Activated T-cell treated with anti-CD3 and anti-CD28 coated beads, Interleukin-2, amount 50 U/mL, for 4 hours (primary cell): Measurements from ENCODE around the gene PCDHGB4. TPM values are rescaled to one million over a fixed set of nuclear protein-coding genes. Genes with fewer than 3 reads are reported as not detected.
A peak's percentile ranks its signal among the peaks of the same experiment; 100 is the strongest.
"Not testable (repeated sequence)": the region's sequence is repeated elsewhere in the genome, so short reads cannot be mapped to it uniquely, and the experiment has no call there.

Experiments
- ATAC-seq, 2 donors: fragments of 200-7000 bp; cut with Tn5 transposase; one replicate each; pipeline ENCODE4 v1.10.0; 2021
- DNase-seq: peaks from one replicate; pipeline ENCODE4 v3.0.0-alpha.2; 2020
- H3K27me3 Mint-ChIP-seq: one replicate; pipeline ENCODE4 v1.8.0; 2021; ENCODE audit warnings: low read depth, mixed read lengths
- H3K36me3 Mint-ChIP-seq: one replicate; pipeline ENCODE4 v1.8.0; 2022; ENCODE audit warnings: mixed read lengths; ENCODE audit not compliant: insufficient read depth
- H3K4me1 Mint-ChIP-seq: one replicate; pipeline ENCODE4 v1.8.0; 2021; ENCODE audit warnings: low read depth, mixed read lengths
- H3K4me3 Mint-ChIP-seq: one replicate; pipeline ENCODE4 v1.8.0; 2021; ENCODE audit warnings: mild to moderate bottlenecking, moderate library complexity, mixed read lengths
- H3K9me3 Mint-ChIP-seq: one replicate; pipeline ENCODE4 v1.8.0; 2021; ENCODE audit warnings: mixed read lengths
- total RNA-seq, 3 donors: library from RNA; stranded (reverse); gene quantifications; one replicate each; pipeline ENCODE4 v1.2.1, GENCODE V29; 2021

Gene PCDHGB4
- total RNA-seq, 3 donors from 2014 or later = 0.08 to 0.22 (median 0.20) TPM

- Mint-ChIP-seq H3K4me1 (peaks cover 4% of the 10 kb centered on the region), H3K36me3 (peaks cover 14% of the 10 kb centered on the region), H3K27me3 (peaks cover 77% of the 10 kb centered on the region), H3K9me3 (peaks cover 31% of the 10 kb centered on the region), H3K4me3 (peak within 1 kb of the TSS; percentile 71)
- peak; percentile 50 to 54 for ATAC-seq
- DNase-seq = no peak
Observed at GRCh38 chr5:141420855-141421488, 33.5 kb downstream of the PCDHGB4 start, which contains the start of gene PCDHGA11. TSS of gene PCDHGA11 (plus strand) at chr5:141421051. CDS start at chr5:141421228, 177 bp downstream.

- peaks cover 31% of the 10 kb centered on the region for H3K9me3 Mint-ChIP-seq
- DNase-seq (no peak), ATAC-seq (no peak)
- H3K4me1 Mint-ChIP-seq = peaks cover 4% of the 10 kb centered on the region
- peaks cover 14% of the 10 kb centered on the region for H3K36me3 Mint-ChIP-seq
- peaks cover 78% of the 10 kb centered on the region for H3K27me3 Mint-ChIP-seq
- peak overlapping the region; percentile 71 for H3K4me3 Mint-ChIP-seq
Observed at GRCh38 chr5:141421489-141421855, 34.0 kb downstream of the PCDHGB4 start.

- H3K36me3 Mint-ChIP-seq = peaks cover 13% of the 10 kb centered on the region
- H3K27me3 Mint-ChIP-seq = peaks cover 79% of the 10 kb centered on the region
- H3K4me1 Mint-ChIP-seq = peaks cover 3% of the 10 kb centered on the region
- no peak for ATAC-seq
- no peak for DNase-seq
- H3K4me3 Mint-ChIP-seq = no peak overlapping the region
- H3K9me3 Mint-ChIP-seq = peaks cover 33% of the 10 kb centered on the region
Observed at GRCh38 chr5:141422742-141423291, 35.3 kb downstream of the PCDHGB4 start.

- peaks cover 74% of the 10 kb centered on the region for H3K27me3 Mint-ChIP-seq
- H3K4me3 Mint-ChIP-seq = no peak overlapping the region
- peaks cover 2% of the 10 kb centered on the region for H3K36me3 Mint-ChIP-seq
- peaks cover 7% of the 10 kb centered on the region for H3K4me1 Mint-ChIP-seq
- DNase-seq (no peak), ATAC-seq (no peak)
- peaks cover 32% of the 10 kb centered on the region for H3K9me3 Mint-ChIP-seq
Observed at GRCh38 chr5:141427783-141428426, 40.4 kb downstream of the PCDHGB4 start.

- DNase-seq = no peak
- H3K4me1 Mint-ChIP-seq = peaks cover 7% of the 10 kb centered on the region
- H3K27me3 Mint-ChIP-seq = peaks cover 77% of the 10 kb centered on the region
- peaks cover 38% of the 10 kb centered on the region for H3K9me3 Mint-ChIP-seq
- ATAC-seq = peak in 1 of 2 donors; percentile 70
- peak within 1 kb of the TSS; percentile 72 for H3K4me3 Mint-ChIP-seq
- peaks cover 2% of the 10 kb centered on the region for H3K36me3 Mint-ChIP-seq
Observed at GRCh38 chr5:141430332-141431113, 43.0 kb downstream of the PCDHGB4 start, which contains the start of gene PCDHGA12. TSS of gene PCDHGA12 (plus strand) at chr5:141430507. CDS start at chr5:141430760, 253 bp downstream.

DNA sequence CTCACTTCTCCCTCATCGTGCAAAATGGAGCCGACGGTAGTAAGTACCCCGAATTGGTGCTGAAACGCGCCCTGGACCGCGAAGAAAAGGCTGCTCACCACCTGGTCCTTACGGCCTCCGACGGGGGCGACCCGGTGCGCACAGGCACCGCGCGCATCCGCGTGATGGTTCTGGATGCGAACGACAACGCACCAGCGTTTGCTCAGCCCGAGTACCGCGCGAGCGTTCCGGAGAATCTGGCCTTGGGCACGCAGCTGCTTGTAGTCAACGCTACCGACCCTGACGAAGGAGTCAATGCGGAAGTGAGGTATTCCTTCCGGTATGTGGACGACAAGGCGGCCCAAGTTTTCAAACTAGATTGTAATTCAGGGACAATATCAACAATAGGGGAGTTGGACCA is 43.8 kb downstream of the PCDHGB4 start:
- Mint-ChIP-seq H3K4me3 (peak overlapping the region; percentile 72), H3K36me3 (peaks cover 2% of the 10 kb centered on the region), H3K9me3 (peaks cover 38% of the 10 kb centered on the region), H3K4me1 (peaks cover 7% of the 10 kb centered on the region), H3K27me3 (peaks cover 72% of the 10 kb centered on the region)
- ATAC-seq (peak in 1 of 2 donors; percentile 28), DNase-seq (no peak)

- H3K36me3 Mint-ChIP-seq, DNase-seq, H3K4me1 Mint-ChIP-seq, ATAC-seq: not testable (repeated sequence)
- Mint-ChIP-seq H3K4me3 (peak overlapping the region; percentile 13), H3K9me3 (peaks cover 35% of the 10 kb centered on the region), H3K27me3 (peaks cover 62% of the 10 kb centered on the region)
Observed at GRCh38 chr5:141432308-141432707, 44.8 kb downstream of the PCDHGB4 start.

GRCh38 chr5:141432726-141433125 is 45.2 kb downstream of the PCDHGB4 start:
- Mint-ChIP-seq H3K27me3 (peaks cover 60% of the 10 kb centered on the region), H3K9me3 (peaks cover 35% of the 10 kb centered on the region)
- not testable (repeated sequence) for H3K4me1 Mint-ChIP-seq, DNase-seq, ATAC-seq, H3K4me3 Mint-ChIP-seq, H3K36me3 Mint-ChIP-seq

DNA sequence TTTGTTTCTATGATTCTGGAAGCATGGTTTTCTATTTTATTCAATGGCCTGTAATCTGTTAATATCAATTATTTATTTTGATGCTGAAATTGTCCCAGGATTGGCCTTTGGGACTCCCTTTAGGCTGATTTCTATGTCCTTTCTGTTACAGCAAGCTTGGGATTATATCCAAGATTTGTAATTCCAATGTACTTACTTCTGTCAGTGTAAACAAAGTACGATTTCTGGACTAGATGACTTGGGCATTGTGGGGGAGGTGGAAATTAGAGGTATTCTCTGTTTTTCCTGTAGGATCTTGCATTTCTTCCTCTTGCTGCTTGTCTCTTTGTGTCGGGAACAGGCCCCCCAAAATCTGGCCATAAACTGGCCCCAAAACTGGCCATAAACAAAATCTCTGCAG is 46.5 kb downstream of the PCDHGB4 start:
- Mint-ChIP-seq H3K4me1 (peaks cover 7% of the 10 kb centered on the region), H3K27me3 (peaks cover 52% of the 10 kb centered on the region), H3K4me3 (no peak overlapping the region), H3K9me3 (peaks cover 29% of the 10 kb centered on the region), H3K36me3 (peaks cover 2% of the 10 kb centered on the region)
- no peak for ATAC-seq
- DNase-seq = no peak

- no peaks in the 10 kb centered on the region for H3K4me1 Mint-ChIP-seq
- no peak for ATAC-seq
- H3K9me3 Mint-ChIP-seq = peaks cover 13% of the 10 kb centered on the region
- no peak for DNase-seq
- H3K27me3 Mint-ChIP-seq = peaks cover 42% of the 10 kb centered on the region
- H3K36me3 Mint-ChIP-seq = no peaks in the 10 kb centered on the region
- no peak overlapping the region for H3K4me3 Mint-ChIP-seq
Observed at GRCh38 chr5:141437221-141437620, 49.7 kb downstream of the PCDHGB4 start.

GRCh38 chr5:141439411-141440141 is 52.1 kb downstream of the PCDHGB4 start:
- no peak for DNase-seq
- no peak for ATAC-seq
- Mint-ChIP-seq H3K4me3 (no peak overlapping the region), H3K36me3 (no peaks in the 10 kb centered on the region), H3K4me1 (no peaks in the 10 kb centered on the region), H3K9me3 (peaks cover 7% of the 10 kb centered on the region), H3K27me3 (peaks cover 30% of the 10 kb centered on the region)
